HAP-1 (cell line): ENCODE results near the gene PTPRH.
"Not testable (repeated sequence)": the region's sequence is repeated elsewhere in the genome, so short reads cannot be mapped to it uniquely, and the experiment has no call there.

ENCODE experiments used
- DNase-seq, 2 experiments: peaks; one replicate each; pipeline ENCODE4 v3.0.0-alpha.2; 2016 to 2020; ENCODE audit warnings: low spot score in 2 of 2
- H3K27me3 ChIP-seq: fragments of 250-450 bp; sonication (Bioruptor Pico); 2 replicates; pipeline ENCODE4 v1.5.1; 2020; ENCODE audit warnings: low read depth, mild to moderate bottlenecking, moderate library complexity
- H3K36me3 ChIP-seq: fragments of 250-450 bp; sonication (Bioruptor Pico); replicated peaks from 2 replicates; pipeline ENCODE4 v1.5.1; 2020; ENCODE audit warnings: mild to moderate bottlenecking
- H3K4me1 ChIP-seq: fragments of 250-450 bp; sonication (Bioruptor Pico); 2 replicates; pipeline ENCODE4 v1.5.1; 2020; ENCODE audit warnings: mild to moderate bottlenecking
- H3K4me3 ChIP-seq: fragments of 250-450 bp; sonication (Bioruptor Pico); 2 replicates; pipeline ENCODE4 v1.5.1; 2020; ENCODE audit warnings: mild to moderate bottlenecking, moderate library complexity
- H3K9me3 ChIP-seq: fragments of 250-450 bp; sonication (Bioruptor Pico); 2 replicates; pipeline ENCODE4 v1.5.1; 2020; ENCODE audit warnings: mild to moderate bottlenecking, moderate library complexity
- in situ Hi-C: fragments of 300-500 bp; cut with MboI; formaldehyde crosslinking; loops from 3 replicates; pipeline ENCODE4 v1.14.3; 2020; ENCODE audit warnings: low sequenced_read_pairs, inconsistent platforms, mixed read lengths

The PTPRH gene

DNA sequence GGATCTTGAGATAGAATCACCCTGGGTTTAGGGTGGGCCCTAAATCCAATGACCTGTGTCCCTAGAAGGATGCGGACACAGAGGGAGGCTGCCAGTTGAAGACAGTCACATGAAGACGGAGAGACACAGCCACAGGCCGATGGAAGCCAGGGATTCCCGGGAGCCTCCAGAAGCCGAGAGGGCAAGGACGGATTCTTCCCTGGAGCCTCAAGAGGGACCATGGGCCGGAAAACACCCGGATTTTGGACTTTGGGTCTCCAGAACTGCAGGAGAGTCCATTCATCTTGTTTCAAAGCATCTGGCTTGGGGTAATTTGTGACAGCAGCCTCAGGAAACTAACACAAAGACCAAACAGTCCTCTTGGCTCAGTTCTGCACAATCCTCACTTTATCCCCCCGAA, 17.0 kb upstream of the PTPRH start:
- H3K36me3 ChIP-seq: peaks cover 11% of the 10 kb centered on the region
- DNase-seq: no peak
- in situ Hi-C loops: no loop called here

DNA sequence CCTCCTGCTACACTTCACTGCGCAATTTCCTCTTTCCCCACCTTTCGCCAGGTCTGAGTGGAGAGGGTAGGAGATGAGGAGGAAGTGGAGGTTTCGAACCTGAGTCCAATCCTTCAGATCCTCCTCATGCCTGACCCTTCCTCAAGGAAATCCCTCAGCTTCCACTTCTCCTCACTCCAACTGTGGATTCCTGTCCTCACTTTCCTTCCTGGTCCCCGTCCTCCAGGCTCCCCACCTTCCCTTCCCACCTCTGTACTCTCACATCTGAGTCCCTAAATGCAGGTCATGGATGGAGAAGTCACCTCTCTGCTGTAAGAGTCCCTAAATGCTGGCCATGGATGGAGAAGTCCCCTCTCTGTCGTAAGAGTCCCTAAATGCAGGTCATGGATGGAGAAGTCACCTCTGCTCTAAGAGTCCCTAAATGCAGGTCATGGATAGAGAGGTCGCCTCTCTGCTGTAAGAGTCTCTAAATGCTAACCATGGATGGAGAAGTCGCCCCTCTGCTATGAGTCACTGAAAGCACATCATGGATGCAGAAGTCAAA, 16.2 kb upstream of the PTPRH start:
- no peaks in the 10 kb centered on the region for H3K4me1 ChIP-seq
- H3K9me3 ChIP-seq: no peaks in the 10 kb centered on the region
- peaks cover 9% of the 10 kb centered on the region for H3K36me3 ChIP-seq
- in situ Hi-C loops: no loop called here
- DNase-seq: no peak
- no peak overlapping the region for H3K4me3 ChIP-seq
- no peaks in the 10 kb centered on the region for H3K27me3 ChIP-seq

More for the DNA sequence above, 17.0 kb upstream of the PTPRH start:
- no peaks in the 10 kb centered on the region for H3K4me1 ChIP-seq
- no peaks in the 10 kb centered on the region for H3K27me3 ChIP-seq
- no peaks in the 10 kb centered on the region for H3K9me3 ChIP-seq
- no peak overlapping the region for H3K4me3 ChIP-seq

DNA sequence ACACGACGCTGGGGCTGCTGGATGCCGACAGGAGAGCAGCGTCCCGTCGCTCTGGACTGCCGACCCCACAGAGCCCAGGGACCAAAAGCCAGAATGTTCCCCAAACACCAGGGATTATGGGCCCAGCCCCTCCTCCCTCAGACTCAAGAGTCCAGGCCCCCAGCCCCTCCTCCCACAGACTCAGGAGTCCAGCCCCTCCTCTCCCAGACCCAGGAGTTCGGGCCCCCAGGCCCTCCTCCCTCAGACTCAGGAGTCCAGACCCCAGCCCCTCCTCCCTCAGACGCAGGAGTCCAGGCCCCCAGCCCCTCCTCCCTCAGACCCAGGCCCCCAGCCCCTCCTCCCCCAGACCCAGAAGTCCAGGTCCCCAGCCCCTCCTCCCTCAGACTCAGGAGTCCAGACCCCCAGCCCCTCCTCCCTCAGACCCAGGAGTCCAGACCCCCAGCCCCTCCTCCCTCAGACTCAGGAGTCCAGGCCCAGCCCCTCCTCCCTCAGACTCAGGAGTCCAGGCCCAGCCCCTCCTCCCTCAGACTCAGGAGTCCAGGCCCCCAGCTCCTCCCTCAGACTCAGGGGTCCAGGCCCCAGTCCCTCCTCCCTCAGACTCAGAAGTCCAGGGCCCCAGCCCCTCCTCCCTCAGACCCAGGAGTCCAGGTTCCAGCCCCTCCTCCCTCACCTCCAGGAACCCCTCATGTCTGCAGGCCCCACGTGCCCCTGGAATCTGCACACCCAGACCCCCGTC, 15.5 kb upstream of the PTPRH start:
- H3K9me3 ChIP-seq, DNase-seq, H3K27me3 ChIP-seq, H3K4me3 ChIP-seq, H3K4me1 ChIP-seq, H3K36me3 ChIP-seq, in situ Hi-C loops: not testable (repeated sequence)

DNA sequence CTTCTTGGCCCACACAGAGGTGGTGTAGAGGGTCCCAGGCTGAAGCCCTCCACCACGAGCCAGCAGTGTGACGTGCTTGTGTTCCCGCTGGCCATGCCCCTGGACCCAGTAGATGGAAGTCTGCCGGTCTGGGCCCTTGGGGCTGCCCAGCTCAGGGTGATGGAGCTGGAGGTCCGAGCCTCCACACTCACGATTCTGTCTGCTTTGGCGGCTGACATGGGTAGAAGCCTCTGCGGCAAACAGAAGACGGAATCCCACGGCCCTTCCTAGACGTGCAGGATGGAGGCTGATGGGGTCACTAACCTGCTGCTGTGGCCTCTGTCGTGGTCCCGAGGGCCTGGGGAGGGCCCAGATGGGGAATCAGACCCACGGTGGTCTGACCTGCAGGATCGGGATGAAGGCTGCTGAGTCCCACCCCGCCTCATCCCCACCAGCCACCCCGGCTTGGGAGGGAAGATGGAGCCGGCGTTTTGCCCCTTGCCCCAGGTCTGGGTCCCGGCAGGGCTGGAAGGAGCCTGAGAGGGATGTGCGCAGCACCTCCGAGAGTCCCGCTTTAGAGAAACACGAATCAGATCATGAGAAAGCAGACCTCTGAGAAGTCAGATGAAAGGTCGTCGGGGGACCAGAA, 14.9 kb upstream of the PTPRH start:
- H3K4me3 ChIP-seq: no peak overlapping the region
- H3K27me3 ChIP-seq: no peaks in the 10 kb centered on the region
- H3K36me3 ChIP-seq: peaks cover 9% of the 10 kb centered on the region
- H3K9me3 ChIP-seq: no peaks in the 10 kb centered on the region
- no peak for DNase-seq
- in situ Hi-C loops: no loop called here
- no peaks in the 10 kb centered on the region for H3K4me1 ChIP-seq

DNA sequence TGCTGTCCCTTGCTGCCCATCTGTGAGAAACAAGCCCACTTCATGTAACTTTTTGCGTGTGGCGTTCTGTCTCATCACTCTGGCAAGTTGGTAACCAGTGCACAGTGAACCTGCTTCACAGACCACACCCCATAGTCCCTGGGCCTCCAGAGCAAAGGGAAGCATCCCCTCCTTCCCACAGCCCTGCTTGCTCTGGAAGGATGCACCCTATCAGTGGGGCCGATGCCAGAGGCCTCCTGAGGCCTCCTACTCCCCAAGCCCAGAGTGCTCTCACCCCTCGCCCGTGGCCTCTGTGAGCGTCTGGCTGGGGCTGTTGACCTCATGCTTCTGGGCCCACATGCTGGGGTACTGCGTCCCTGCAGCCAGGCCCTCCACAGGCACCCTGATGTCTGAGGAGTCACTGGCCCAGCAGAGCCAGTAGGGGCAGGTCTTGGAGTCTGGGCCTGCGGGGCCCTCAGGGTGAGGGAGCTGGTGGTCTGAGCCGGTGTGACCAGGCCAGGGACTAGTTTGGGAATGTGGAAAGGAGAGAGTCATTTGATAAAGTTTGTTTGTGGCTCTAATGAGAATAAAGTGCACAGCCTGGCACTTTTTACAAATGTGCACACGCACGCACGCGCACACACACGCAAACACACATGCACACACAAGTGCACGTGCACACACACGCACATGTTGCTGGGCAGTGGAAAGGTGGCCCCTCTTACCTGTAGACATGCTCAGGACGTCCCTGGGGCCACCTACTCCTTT, 14.2 kb upstream of the PTPRH start:
- Histone ChIP-seq H3K27me3 (no peaks in the 10 kb centered on the region), H3K36me3 (peaks cover 9% of the 10 kb centered on the region), H3K9me3 (no peaks in the 10 kb centered on the region), H3K4me1 (no peaks in the 10 kb centered on the region), H3K4me3 (no peak overlapping the region)
- in situ Hi-C loops: no loop called here
- no peak for DNase-seq

DNA sequence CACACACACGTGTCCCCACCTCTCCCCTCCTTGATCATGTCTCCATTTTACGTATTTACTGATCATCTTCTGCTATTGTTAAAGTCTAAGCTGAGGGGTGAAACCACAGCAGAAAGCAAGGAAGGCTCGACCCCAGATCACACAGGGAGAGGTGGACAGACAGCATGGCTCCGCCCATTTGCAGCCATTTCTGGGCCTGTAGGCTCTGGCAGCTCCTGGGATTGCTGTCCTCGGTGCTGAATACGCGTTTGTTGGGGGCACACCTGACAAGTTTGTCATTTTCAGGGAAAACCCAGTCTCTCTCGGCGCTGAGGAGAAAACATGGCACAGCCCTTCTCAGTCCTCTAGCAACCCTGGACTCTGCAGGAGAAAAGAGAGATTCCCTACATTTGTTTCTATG, 11.2 kb upstream of the PTPRH start:
- Histone ChIP-seq H3K36me3 (no peaks in the 10 kb centered on the region), H3K4me3 (no peak overlapping the region), H3K4me1 (peaks cover 7% of the 10 kb centered on the region; the same call in 1 of the 2 replicates), H3K9me3 (no peaks in the 10 kb centered on the region), H3K27me3 (no peaks in the 10 kb centered on the region)
- DNase-seq: peak in 1 of 2 experiments; percentile 53
- in situ Hi-C loops: no loop called here

DNA sequence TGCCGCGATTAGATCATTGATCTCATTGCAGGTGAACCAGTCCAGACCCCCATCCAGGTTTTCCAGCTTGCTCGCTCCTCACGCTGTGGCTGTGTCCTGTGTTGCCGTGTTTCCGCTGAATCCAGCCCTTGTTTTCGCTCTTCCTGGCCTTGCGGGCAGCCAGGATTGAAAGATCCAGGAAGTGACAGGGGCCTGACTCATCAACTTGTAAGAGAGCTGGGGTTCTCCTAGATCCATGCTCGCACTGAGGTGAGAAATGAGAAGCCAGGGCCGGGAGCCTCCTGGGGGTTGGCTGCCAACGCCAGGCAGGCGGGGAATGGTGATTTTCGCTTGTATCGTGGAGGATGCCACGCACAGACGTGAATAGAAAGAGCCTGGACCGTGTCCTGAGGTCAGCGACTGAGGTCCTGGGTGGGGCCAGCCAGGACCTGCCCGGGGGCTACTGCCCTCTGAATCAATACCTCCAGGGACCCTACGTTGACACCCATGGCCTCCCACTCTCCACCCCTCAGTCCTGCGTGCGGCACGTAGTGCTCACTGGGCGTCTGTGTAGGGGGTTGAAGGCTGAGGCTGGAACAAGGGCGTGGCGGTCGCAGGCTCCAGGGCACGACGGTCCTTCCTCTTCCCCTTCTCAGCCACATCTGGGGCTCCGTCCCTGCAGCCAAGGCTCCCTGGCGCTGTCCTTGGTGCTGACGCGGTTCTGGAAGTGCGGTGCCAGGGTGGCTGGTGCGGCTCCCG, 7.3 kb upstream of the PTPRH start:
- no peaks in the 10 kb centered on the region for H3K27me3 ChIP-seq
- peak; percentile 75 to 94 for DNase-seq
- H3K9me3 ChIP-seq: no peaks in the 10 kb centered on the region
- peaks cover 9% of the 10 kb centered on the region for H3K4me1 ChIP-seq
- in situ Hi-C loops: loop anchor here (10.0 kb wide), 1 partner anchor 198 kb away; no protein-coding TSS in a partner anchor
- no peaks in the 10 kb centered on the region for H3K36me3 ChIP-seq
- peak overlapping the region; percentile 50 for H3K4me3 ChIP-seq

DNA sequence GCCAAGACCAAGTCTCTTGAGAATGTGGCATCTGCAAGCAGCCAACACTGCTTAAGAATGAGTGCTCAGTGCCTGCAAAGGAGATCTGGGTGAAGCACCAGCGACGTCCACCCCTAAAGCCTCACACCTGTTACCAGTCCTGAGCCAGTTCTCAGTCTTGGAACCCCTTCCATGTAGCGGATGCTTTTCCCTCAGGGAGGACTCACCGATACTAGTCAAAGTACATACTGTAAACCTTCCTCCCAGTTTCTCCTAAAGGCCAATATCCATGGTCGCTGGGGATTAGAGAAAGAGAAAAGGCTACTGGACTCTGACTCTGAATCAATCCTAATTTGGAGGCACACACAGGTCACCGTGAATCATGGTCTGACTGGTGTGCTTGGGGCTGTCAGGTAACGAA, 4.2 kb upstream of the PTPRH start:
- no peaks in the 10 kb centered on the region for H3K36me3 ChIP-seq
- H3K4me1 ChIP-seq: peaks cover 18% of the 10 kb centered on the region
- in situ Hi-C loops: loop anchor here (10.0 kb wide), 1 partner anchor 201 kb away; no protein-coding TSS in a partner anchor
- no peaks in the 10 kb centered on the region for H3K27me3 ChIP-seq
- no peaks in the 10 kb centered on the region for H3K9me3 ChIP-seq
- DNase-seq: no peak
- no peak overlapping the region for H3K4me3 ChIP-seq

DNA sequence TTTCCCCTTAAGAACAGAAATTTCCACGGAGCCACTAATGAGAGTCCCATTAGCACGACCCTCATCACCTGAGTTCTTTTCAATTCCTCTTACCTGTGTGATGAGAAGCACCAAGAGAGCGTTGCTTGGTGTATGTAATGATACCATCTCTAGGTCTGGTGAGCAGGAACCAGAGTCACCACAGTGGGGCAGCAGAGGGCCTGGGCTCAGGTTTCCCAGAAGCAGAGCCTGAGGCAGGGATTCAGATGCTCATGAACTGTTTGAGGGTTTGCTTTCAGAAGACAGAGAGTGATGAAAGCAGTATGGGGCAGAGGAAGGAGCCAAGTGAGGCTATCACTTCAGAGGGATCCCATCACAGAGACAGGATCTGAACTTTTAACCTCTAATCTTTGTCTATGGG, 3.1 kb upstream of the PTPRH start:
- H3K4me1 ChIP-seq: peaks cover 18% of the 10 kb centered on the region
- in situ Hi-C loops: loop anchor here (10.0 kb wide), 1 partner anchor 202 kb away; no protein-coding TSS in a partner anchor
- H3K36me3 ChIP-seq: no peaks in the 10 kb centered on the region
- peak; percentile 78 to 90 for DNase-seq
- no peaks in the 10 kb centered on the region for H3K27me3 ChIP-seq
- no peaks in the 10 kb centered on the region for H3K9me3 ChIP-seq
- no peak overlapping the region for H3K4me3 ChIP-seq

DNA sequence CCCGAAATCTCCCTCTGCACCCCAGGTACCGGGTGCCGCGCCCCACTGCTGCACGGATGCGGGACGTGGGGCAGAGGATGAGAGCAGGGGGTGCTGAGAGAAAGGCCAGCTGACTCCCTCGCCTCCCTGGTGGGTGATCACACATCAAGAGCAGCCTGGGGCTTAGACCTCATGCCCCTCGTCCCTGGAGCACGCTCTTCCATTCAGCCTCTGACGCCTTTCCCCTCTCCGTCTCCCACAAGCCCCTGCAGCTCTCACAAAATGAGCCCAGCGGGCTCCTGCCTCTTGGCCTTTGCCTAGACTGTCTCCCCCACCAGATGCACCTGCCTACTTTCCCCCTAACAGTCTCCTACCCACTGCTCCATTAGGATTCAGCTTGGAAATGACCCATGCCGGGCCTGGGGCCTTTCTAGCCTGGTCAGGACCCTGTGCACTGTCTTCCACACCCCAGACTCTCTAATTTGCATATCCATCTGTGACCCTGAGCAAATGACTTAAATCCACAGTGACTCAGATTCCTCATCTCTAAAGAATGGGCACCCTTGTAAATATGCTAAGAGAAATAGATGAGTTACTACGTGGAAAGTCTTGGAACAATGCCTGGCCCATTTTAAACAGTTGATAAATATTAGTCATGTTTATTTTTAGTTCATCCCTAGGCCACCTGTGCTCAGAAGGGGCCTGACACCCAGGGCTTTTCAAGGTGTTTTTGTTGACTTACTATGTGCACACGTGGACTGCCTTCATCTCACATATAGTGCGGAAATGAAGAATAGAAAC, 582 bp upstream of the PTPRH start:
- no peaks in the 10 kb centered on the region for H3K36me3 ChIP-seq
- no peak overlapping the region for H3K4me3 ChIP-seq
- H3K4me1 ChIP-seq: peaks cover 11% of the 10 kb centered on the region
- in situ Hi-C loops: loop anchor here (10.0 kb wide), 1 partner anchor 205 kb away; no protein-coding TSS in a partner anchor
- no peaks in the 10 kb centered on the region for H3K27me3 ChIP-seq
- H3K9me3 ChIP-seq: no peaks in the 10 kb centered on the region
- peak; percentile 41 to 46 for DNase-seq

DNA sequence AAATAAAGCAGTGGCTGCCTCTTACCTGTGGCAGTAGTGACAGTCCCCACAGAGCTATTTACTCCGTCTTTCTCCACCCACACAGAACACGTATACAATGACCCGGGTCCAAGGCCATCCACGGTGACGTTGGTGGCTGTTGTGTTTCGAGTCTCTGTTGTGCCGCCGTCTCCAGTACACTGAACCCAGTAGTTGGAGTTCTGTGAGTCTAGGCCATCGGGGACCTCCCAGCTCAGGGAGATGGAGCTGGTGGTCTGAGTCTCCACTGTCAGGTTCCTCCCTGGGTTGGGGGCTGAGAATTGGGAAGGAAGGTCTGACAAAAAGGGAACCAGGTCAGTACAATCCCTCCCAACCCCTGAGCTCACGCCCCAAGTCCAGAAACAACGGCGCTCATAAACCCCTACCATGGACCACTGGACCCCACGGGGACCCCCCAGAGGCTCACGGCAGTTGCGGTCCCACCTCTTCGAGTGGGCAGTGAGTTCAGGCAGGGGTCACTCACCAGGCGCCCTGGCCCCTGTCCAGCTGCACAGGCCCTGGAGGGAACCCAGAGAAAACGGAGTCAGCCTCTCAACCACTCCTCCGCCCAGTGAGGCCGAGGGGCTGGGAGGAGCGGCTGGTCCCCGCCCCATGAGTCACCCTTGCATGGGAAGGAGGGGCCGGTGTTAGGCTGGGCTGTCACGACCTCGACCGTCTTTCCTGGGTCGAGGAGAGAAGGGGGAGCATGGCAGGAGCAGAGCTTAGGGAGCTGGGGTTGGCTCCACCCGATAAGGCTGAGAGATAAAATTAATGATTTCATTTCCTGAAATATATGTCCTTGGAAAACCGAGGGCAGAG, 2.4 kb downstream of the PTPRH start:
- Histone ChIP-seq H3K9me3 (no peaks in the 10 kb centered on the region), H3K4me3 (no peak overlapping the region), H3K36me3 (no peaks in the 10 kb centered on the region), H3K27me3 (no peaks in the 10 kb centered on the region), H3K4me1 (peaks cover 9% of the 10 kb centered on the region)
- in situ Hi-C loops: no loop called here
- peak; percentile 19 to 75 for DNase-seq

DNA sequence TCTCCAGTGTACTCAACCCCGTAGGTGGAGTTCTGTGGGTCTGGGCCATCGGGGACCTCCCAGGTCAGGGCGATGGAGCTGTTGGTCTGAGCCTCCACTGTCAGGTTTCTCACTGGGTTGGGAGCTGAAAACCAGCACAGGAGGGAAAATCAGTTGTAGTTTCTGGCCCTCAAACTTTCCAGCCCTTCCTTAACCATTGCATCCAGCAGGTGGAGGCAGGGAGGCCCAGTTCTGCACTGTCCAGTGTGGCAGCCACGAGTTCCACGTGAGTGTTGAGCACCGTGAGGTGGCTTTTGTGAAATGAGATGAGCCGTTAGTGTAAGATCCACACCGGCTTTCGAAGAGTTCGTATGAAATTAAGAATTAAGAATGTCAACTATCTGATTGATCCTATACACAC, 7.1 kb downstream of the PTPRH start:
- DNase-seq: not testable (repeated sequence)

More for the DNA sequence above, 7.1 kb downstream of the PTPRH start:
- H3K36me3 ChIP-seq, H3K27me3 ChIP-seq, H3K4me3 ChIP-seq, in situ Hi-C loops, H3K9me3 ChIP-seq, H3K4me1 ChIP-seq: not testable (repeated sequence)
